KOPT-K1 (cell line): ENCODE results near the gene SWAP70.
"Not testable (repeated sequence)": the region's sequence is repeated elsewhere in the genome, so short reads cannot be mapped to it uniquely, and the experiment has no call there.

ENCODE experiments used
- H3K27ac ChIP-seq: fragments of 200-600 bp; sonication (generic); 2 replicates; pipeline ENCODE4 v1.5.1; 2016; ENCODE audit warnings: antibody characterized with exemption, mild to moderate bottlenecking, low read depth, low read length; ENCODE audit not compliant: poor library complexity, severe bottlenecking
- H3K36me3 ChIP-seq: fragments of 200-600 bp; sonication (generic); 2 replicates; pipeline ENCODE4 v1.5.1; 2017; ENCODE audit warnings: antibody characterized with exemption, mild to moderate bottlenecking, low read length, moderate library complexity; ENCODE audit not compliant: insufficient read depth
- H3K9me3 ChIP-seq: fragments of 200-600 bp; sonication (generic); 2 replicates; pipeline ENCODE4 v1.5.1; 2017; ENCODE audit warnings: antibody characterized with exemption, low read length, mild to moderate bottlenecking; ENCODE audit not compliant: insufficient read depth, poor library complexity, severe bottlenecking

The SWAP70 gene

DNA sequence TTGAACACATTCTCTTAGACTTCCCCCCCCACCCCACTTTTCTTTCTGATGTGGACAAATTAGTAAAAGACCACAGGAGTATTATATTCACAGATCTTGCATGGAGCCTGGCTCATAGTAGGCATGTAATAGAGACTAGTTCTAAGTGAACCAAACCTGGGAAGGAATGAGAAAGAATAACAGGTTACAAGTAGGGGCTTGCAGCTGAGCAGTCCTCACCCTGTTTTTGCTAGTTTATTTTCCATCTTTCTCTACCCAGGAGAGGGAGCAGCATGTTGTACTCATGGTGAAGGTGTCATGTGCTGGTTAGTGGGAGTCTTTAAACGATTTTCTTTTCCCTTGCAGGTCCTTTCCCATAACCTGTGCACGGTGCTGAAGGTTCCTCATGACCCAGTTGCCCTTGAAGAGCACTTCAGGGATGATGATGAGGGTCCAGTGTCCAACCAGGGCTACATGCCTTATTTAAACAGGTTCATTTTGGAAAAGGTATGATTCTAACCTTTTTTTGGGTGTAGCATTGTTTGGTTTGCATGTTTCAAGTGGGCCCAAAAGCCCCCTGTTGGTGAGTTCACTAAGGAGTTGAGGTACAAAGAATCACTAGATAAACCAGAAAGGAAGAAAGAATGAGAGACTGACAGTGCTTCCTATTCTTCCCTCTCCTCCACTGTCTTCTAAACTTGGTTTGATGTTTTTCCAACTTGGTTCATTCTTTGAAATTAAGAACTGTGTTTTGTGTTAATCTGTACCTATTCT, 30.1 kb downstream of the SWAP70 start:
- Histone ChIP-seq H3K9me3 (no peaks in the 10 kb centered on the region), H3K27ac (no peak overlapping the region), H3K36me3 (peaks cover 17% of the 10 kb centered on the region)

DNA sequence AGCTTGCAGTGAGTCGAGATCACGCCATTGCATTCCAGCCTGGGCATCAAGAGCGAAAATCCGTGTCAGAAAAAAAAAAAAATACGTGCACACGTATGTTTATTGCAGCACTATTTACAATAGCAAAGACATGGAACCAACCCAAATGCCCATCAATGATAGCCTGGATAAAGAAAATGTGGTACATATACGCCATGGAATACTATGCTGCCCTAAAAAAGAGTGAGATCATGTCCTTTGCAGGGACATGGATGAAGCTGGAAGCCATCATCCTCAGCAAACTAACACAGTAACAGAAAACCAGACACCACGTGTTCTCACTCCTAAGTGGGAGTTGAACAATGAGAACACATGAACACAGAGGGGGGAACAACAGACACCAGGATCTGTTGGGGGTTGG, 31.4 kb downstream of the SWAP70 start:
- peaks cover 17% of the 10 kb centered on the region for H3K36me3 ChIP-seq
- not testable (repeated sequence) for H3K9me3 ChIP-seq, H3K27ac ChIP-seq

DNA sequence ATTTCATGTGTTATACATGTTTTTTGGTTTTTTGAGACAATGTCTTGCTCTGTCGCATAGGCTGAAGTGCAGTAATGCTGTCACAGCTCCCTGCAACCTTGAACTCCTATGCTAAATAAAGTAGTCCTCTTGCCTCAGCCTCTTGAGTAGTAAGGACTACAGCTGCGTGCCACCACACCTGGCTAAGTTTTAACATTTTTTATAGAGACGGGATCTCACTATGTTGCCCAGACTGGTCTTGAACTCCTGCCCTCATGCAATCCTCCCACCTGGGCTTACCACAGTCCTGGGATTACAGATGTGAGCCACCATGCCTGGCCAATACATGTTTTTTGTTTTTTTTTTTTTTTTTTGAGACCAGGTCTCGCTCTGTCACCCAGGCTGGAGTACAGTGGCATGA, 33.9 kb downstream of the SWAP70 start:
- no peak overlapping the region for H3K27ac ChIP-seq
- no peaks in the 10 kb centered on the region for H3K9me3 ChIP-seq
- peaks cover 17% of the 10 kb centered on the region for H3K36me3 ChIP-seq

DNA sequence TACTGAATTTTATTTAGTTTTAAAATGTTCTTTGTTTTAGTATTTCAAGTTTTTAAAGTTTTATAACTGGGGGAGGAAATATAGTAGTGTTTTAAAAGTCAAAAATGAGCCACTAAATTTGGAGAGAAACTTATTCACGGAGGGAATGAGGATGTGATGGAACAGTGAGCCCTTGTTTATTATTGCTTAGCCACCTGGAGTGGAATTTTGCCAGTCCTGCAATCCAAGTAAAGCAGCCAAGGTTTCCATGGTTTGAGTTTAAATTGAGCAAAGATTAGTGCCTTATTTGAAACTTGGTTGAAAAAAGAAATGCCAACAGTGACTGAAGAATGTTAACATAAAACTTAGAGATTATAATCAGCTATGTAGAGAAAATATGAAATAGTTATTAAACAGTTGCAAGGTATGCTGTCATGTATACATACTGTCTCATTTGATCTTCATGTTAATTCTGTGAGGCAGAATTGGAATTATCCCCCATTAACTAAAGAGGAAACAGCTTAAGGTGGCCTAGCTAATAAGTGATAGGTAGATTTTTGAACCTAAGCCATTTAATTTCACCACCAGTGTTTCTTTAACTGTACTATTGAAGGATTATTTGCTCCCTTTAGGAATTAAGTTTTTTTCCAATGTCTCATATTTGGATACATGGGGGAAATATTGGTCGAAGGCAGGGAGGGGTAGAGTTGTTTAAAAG, 36.4 kb downstream of the SWAP70 start:
- H3K9me3 ChIP-seq = no peaks in the 10 kb centered on the region
- no peak overlapping the region for H3K27ac ChIP-seq
- H3K36me3 ChIP-seq = peaks cover 8% of the 10 kb centered on the region

DNA sequence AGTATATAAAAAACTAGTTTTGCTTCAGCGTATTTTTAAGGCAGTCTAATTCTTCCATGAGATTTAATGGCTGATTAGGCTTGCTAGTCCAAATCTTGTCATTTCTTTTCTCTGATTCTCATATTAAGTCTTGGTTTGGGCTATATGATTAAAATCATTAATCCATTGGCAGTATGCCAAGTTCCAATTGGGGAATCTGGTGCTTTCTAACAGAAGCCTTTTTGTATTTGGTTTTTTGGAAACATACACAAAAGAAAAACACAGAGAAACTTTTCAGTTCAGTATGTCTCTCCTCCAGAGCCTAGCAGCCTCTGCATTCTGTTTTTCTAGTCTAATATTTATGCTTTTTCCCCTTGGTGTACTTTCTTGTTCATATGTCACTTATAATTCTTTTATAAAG, 37.9 kb downstream of the SWAP70 start:
- Histone ChIP-seq H3K36me3 (no peaks in the 10 kb centered on the region), H3K27ac (no peak overlapping the region)

DNA sequence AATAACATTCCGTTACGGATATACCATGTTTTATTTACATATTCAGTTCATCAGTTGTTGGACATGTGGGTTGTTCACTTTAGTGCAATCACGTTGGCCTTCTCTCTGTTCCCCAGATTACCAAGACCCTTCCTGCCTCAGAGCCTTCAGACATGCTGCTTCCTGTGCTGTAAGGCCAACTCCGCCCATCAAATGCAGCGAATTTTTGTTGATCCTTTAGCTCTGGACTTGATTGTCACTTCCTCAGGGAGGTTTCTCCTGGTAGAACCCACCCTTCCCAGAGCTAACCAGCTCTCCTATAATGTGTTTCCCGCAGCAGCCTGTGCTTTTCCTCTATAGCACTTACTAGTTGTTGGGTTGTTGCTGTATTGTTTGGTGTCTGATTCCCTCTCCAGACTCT, 39.4 kb downstream of the SWAP70 start:
- no peak overlapping the region for H3K27ac ChIP-seq
- H3K36me3 ChIP-seq = no peaks in the 10 kb centered on the region

More for the DNA sequence above, 37.9 kb downstream of the SWAP70 start:
- H3K9me3 ChIP-seq = no peaks in the 10 kb centered on the region

DNA sequence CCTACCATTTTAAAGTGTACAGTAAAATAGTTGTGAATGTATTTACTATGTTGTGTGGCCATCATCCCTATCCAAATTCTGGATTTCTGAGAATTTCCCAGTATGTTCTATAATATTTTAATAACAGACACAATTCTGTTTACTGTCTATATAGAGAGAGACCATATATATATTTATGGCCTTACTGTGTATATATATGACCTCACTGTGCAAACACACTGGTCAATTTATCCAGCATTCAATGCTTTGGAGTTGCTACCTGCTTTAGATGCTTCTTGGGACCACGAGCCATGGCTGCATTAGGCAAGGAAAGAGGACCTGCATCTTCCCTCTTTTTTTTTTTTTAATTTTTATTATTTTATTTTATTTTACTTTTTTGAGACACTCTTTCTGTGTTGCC, 40.2 kb downstream of the SWAP70 start:
- Histone ChIP-seq H3K36me3 (no peaks in the 10 kb centered on the region), H3K27ac (no peak overlapping the region), H3K9me3 (no peaks in the 10 kb centered on the region)

More for the DNA sequence above, 39.4 kb downstream of the SWAP70 start:
- H3K9me3 ChIP-seq = no peaks in the 10 kb centered on the region

DNA sequence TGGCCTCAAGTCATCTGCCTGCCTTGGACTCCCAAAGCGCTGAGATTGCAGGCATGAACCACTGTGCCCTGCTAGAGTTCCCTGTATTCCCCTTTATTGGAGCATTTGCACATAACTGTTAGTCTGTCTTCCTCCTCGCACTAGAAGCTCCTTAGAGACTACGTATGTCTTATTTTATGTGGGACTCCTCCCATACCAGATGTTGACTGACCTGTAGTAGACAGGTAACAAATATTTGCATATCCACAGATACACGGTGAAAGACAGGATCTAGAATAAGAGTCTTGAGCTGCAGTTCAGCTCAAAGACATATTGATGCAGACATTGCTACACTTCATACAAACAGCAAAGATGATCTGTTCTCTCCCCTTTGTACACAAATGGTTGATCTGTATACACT, 40.7 kb downstream of the SWAP70 start:
- H3K36me3 ChIP-seq = no peaks in the 10 kb centered on the region
- H3K9me3 ChIP-seq = no peaks in the 10 kb centered on the region
- no peak overlapping the region for H3K27ac ChIP-seq

DNA sequence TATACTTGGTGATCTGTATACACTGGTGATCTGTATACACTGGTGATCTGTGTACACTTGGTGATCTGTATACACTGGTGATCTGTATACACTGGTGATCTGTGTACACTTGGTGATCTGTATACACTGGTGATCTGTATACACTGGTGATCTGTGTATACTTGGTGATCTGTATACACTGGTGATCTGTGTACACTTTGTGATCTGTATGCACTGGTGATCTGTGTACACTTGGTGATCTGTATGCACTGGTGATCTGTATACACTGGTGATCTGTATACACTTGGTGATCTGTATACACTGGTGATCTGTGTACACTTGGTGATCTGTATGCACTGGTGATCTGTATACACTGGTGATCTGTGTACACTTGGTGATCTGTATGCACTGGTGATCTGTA, 41.5 kb downstream of the SWAP70 start:
- not testable (repeated sequence) for H3K27ac ChIP-seq, H3K36me3 ChIP-seq, H3K9me3 ChIP-seq

DNA sequence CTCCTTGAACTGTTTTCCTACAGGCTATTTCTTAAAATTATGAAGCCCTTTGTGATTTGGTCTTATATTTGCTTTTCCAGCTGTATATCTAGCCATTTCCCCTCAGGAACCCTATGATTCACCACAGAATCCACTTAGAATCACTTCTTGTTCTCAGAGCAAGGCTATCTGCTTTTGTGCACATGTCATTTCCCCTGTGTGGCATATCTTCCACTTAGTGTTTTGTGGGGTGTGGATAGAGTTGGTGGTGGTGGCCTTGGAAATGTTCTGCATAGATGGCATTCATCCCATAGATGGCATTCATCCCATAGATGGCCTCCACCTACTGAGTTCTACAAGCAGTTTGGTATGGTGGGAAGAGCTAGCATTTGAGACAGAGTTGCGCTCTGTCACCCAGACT, 44.7 kb downstream of the SWAP70 start:
- no peaks in the 10 kb centered on the region for H3K9me3 ChIP-seq
- H3K36me3 ChIP-seq = no peaks in the 10 kb centered on the region
- H3K27ac ChIP-seq = no peak overlapping the region

DNA sequence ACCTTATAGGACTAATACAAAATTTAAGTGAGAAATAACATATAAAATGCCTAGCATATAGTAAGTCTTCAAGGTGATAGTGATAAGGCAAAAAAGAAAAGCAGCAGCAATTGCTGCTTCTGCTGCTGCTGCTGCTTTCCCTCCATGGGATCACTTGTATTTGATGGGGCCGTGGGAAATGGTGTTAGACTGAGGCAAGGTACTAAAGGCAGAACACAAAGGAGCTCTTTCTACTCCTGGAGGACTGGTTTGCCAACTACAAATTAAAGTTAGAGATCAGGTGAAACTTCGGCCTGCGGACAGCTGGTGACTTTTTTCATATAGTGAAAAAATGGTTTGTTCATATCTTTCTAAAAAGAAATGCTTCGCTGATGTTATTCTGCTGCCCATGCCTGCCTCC, 46.3 kb downstream of the SWAP70 start:
- H3K27ac ChIP-seq = no peak overlapping the region
- peaks cover 3% of the 10 kb centered on the region for H3K9me3 ChIP-seq
- peaks cover 5% of the 10 kb centered on the region; the same call in 1 of the 2 replicates for H3K36me3 ChIP-seq

DNA sequence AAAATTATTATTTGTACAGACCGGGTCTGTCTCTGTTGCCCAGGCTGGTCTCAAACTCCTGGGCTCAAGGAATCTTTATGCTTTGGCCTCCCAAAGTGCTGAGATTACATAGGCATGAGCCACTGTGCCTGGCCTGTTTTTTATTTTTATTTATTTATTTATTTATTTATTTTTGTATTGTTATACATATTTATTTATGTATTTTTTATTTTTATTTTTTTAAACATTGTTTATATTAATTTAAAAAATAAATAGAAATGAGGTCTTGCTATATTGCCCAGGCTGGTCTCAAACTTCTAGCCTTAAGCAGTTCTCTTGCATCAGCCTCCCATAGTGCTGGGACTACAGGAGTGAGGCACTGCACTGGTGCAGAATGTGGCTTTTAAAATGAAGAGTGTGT, 47.0 kb downstream of the SWAP70 start:
- Histone ChIP-seq H3K9me3 (peaks cover 10% of the 10 kb centered on the region), H3K36me3 (peaks cover 11% of the 10 kb centered on the region; the same call in 1 of the 2 replicates), H3K27ac (no peak overlapping the region)

DNA sequence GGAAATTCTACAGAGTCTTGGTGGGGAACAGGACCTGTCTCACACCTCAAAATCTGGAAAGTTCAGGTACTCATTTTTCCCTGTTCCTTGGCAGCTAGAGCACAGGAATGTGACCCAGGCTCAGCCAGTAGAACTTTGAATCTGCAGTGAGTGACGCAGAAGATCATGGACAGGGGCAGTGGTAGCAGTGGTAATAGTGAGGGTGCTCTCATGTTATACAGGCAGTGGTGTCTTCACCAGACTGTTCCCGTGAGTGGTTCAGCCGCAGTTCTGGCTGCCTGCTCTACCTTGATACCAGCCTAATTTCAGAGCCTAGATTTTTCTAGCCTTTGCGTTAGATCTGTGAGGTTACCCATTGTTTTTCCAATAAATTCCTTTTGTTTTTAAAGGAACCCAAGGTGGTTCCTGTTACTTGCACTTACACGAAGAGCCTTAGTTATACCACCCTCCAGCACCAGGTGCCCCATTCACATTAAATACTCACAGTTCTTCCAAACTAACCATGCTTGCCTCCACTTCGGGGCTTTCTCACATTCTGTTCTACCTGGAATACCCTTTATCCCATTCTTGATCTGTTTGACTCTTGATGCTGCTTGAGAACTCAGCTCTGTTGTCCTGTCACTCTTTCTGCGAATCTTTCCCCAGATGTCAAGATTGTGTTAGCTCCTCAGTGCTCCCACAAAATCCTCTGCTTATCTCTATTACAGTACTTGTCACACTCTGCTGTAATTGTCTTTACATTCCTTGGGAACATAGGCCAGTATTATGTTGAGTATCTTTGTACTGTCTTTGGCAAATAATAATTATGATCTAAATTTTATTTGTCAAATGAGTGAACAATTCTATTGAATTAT, 47.8 kb downstream of the SWAP70 start:
- Histone ChIP-seq H3K36me3 (peaks cover 12% of the 10 kb centered on the region; the same call in 1 of the 2 replicates), H3K9me3 (peaks cover 12% of the 10 kb centered on the region), H3K27ac (no peak overlapping the region)

DNA sequence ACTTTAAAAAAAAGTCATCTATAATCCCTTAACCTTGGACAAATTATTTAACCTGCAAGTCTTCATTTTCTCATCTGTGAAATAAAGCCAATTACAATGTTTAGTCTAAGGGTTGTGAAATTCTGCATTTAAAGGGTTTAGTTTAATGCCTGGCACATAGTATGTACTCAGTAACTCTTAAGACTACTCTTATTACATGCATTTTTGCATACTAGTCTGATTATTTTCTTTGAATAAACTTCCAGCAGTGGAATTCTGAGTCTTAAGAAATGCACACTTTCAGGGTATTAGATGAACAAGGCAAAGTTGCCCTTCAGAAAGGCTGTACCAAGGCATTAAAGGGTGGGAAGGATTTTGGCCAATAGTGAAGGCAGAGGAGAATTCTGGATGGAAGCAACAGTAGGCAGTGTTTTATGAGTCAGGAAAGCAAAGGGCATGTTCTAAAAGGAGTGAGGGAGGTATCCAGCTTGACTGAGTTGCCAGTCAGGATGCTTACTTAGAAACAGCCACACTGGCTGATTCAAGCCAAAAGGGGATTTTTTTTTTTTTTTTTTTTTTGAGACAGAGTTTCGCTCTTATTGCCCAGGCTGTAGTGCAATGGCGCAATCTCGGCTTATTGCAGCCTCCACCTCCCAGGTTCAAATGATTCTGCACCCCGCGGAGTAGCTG, 50.5 kb downstream of the SWAP70 start:
- Histone ChIP-seq H3K27ac (no peak overlapping the region), H3K9me3 (peaks cover 12% of the 10 kb centered on the region), H3K36me3 (peaks cover 12% of the 10 kb centered on the region; the same call in 1 of the 2 replicates)
